ENCODE data around the gene SNX14.

SNX14 gene

DNA sequence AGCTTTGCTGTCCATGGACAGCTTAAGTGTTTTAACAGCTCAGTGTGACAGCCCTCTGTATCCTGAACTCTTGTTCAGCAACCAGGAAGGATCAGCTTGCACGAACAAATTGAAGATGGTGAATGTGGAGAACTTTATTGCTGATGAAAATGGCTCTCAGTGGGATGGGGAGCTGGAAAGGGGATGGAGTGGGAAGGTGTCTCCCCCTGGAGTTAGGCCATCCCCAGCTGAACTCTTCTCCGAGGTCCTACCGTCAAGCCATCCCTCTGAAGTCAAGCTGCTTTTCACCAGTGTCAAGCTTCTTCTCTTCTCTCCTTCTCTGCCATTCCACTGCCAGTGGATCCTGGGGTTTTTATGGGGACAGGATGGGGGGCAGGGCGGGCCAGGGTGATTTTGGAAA is 117.1 kb downstream of the SNX14 start:
- TF ChIP-seq, protein P1, sequence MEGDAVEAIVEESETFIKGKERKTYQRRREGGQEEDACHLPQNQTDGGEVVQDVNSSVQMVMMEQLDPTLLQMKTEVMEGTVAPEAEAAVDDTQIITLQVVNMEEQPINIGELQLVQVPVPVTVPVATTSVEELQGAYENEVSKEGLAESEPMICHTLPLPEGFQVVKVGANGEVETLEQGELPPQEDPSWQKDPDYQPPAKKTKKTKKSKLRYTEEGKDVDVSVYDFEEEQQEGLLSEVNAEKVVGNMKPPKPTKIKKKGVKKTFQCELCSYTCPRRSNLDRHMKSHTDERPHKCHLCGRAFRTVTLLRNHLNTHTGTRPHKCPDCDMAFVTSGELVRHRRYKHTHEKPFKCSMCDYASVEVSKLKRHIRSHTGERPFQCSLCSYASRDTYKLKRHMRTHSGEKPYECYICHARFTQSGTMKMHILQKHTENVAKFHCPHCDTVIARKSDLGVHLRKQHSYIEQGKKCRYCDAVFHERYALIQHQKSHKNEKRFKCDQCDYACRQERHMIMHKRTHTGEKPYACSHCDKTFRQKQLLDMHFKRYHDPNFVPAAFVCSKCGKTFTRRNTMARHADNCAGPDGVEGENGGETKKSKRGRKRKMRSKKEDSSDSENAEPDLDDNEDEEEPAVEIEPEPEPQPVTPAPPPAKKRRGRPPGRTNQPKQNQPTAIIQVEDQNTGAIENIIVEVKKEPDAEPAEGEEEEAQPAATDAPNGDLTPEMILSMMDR (IDR thresholded peaks at IDR 0.05; ENCODE audit: insufficient read depth, low read depth, low read length, missing control alignments) = no peak
- DNase-seq (ENCODE audit: low read depth) = no peak
- no peak overlapping the region for H3K4me3 ChIP-seq (ENCODE audit: low read length)

GRCh38 chr6:85473748-85474147 is 119.9 kb downstream of the SNX14 start:
- no peak for DNase-seq (ENCODE audit: low read depth)
- TF ChIP-seq, protein P1 (IDR thresholded peaks at IDR 0.05; ENCODE audit: insufficient read depth, low read depth, low read length, missing control alignments) = no peak

GRCh38 chr6:85472744-85473143 is 120.9 kb downstream of the SNX14 start:
- peak; percentile 50 for DNase-seq (ENCODE audit: low read depth)
- H3K4me3 ChIP-seq (ENCODE audit: low read length) = no peak overlapping the region
- TF ChIP-seq, protein P1 (IDR thresholded peaks at IDR 0.05; ENCODE audit: insufficient read depth, low read depth, low read length, missing control alignments) = no peak

More at GRCh38 chr6:85473748-85474147, 119.9 kb downstream of the SNX14 start:
- no peak overlapping the region for H3K4me3 ChIP-seq (ENCODE audit: low read length)

- no peak overlapping the region for H3K4me3 ChIP-seq (ENCODE audit: low read length)
- TF ChIP-seq, protein P1 (IDR thresholded peaks at IDR 0.05; ENCODE audit: insufficient read depth, low read depth, low read length, missing control alignments) = no peak
- no peak for DNase-seq (ENCODE audit: low read depth)
These were observed 123.6 kb downstream of the SNX14 start for GRCh38 chr6:85470023-85470410.

DNA sequence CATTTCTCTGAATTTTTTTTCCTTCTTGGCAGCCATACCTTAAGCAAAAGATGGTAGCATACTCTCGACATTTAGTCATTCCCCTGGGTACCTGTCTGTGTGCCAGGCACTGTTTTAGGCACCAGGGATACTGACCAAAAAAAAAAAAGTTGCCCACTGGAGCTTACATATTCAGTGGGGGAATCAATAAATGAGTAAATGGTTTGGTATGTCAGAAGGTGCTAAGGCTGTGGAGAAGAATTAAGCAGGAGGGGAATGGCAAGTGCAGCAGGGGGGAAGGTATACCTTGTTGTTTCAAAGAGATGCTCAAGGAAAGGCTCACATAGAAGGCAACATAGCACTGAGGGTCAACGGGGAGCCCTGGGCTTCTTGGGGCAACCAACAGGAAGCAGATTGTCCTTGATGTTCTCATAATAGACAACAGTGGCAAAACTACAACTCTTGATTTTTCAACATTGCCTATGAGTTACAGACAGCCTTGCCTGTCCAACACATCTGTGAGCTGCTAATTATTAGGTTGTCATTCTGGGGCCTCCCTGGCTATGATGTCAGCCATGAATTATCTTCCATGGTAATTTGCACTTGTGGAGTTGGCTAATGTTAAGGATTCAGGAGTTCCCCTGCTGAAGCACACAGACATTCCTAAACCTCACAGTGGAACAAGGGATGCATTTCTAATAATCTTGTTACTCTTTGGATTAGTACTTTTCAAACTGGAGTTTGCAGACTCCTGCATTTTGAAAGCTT is 124.2 kb downstream of the SNX14 start:
- no peak overlapping the region for H3K4me3 ChIP-seq (ENCODE audit: low read length)
- DNase-seq (ENCODE audit: low read depth) = no peak
- TF ChIP-seq, protein P1 (IDR thresholded peaks at IDR 0.05; ENCODE audit: insufficient read depth, low read depth, low read length, missing control alignments) = no peak

- TF ChIP-seq, protein P1 (IDR thresholded peaks at IDR 0.05; ENCODE audit: insufficient read depth, low read depth, low read length, missing control alignments) = no peak
- no peak overlapping the region for H3K4me3 ChIP-seq (ENCODE audit: low read length)
- DNase-seq (ENCODE audit: low read depth) = peak; percentile 72
These were observed 125.3 kb downstream of the SNX14 start for GRCh38 chr6:85468326-85468725.

DNA sequence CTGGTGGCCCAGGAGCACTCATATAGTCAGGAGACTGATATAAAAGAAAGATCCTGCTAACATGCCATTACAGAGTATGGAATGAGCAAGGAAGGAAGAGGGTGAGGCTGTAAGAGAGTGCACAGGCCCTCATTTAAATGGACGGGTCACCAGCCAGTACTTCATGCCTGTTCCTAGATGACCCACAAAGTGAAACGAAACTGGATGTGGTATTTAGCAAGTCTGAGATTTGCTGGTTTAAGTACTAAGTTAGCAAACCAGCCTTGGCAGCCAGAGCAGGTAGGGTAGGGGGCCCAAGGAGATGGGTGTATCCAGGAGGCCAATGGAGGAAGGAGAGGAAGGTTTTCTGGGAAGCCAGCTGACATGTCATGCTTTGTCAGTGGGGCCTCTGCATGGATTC is 127.9 kb downstream of the SNX14 start:
- H3K4me3 ChIP-seq (ENCODE audit: low read length) = no peak overlapping the region
- TF ChIP-seq, protein P1 (IDR thresholded peaks at IDR 0.05; ENCODE audit: insufficient read depth, low read depth, low read length, missing control alignments) = no peak

More for the DNA sequence above, 127.9 kb downstream of the SNX14 start:
- no peak for DNase-seq (ENCODE audit: low read depth)
